Suppressor macrophage (primary cell): ENCODE measurements around the gene TP53TG3F.
"Not testable (repeated sequence)": the region's sequence is repeated elsewhere in the genome, so short reads cannot be mapped to it uniquely, and the experiment has no call there.

Source experiments
- DNase-seq, 4 experiments: peaks; one replicate each; pipeline ENCODE4 v3.0.0-alpha.2; 2020 to 2022
- total RNA-seq, 17 experiments: gene quantifications; one replicate each; lab custom pipeline; 2026; ENCODE audit warnings: mixed read lengths in 6 of 17, inconsistent platforms in 3 of 17; lab: John Stamatoyannopoulos, UW

Gene TP53TG3F, protein sequence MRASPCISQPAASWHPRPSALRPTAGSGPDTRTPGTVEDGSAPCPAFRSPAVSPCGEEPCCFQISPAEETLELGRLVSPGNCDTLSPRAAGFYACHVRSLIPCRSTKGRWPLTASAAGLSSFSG
- 0 reads per million in 17 experiments for total RNA-seq

DNA sequence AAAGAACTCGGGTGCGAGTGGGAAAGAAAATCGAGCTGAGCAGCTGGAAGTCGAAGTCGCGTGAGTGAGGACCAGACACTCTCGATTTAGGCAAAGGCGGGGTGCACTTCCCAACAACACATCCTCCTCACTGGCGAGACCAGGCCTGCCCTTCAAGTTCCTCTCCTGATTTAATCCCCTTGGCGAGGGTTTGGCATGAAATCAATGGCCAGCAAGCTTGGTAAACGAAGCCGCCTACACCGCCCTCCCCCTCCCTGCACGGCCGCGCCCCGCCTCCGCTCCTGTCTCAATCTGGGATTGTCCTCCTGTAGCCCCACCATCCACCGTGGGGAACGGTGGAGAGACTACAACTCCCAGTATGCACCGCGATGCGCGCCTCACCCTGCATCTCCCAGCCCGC is at the start of gene TP53TG3F:
Gene TP53TG3F, plus strand, starts transcription at position 301 of the 400 bp plus-strand sequence. Its CDS starts 68 bp downstream, at position 369.
- not testable (repeated sequence) for DNase-seq

DNA sequence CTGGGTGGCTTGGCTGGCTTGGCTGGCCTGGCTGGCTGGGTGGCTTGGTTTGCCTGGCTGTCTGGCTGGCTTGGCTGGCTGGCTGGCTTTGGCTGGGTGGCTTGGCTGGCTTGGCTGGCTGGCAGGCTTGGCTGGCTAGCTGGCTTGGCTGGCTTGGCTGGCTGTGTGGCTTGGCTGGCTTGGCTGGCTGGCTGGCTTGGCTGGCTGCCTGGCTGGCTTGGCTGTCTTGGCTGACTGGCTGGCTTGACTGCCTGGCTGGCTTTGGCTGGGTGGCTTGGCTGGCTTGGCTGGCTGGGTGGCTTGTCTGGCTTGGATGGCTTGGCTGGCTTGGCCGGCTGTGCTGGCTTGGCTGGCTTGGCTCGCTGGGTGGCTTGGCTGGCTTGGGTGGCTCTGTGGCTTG is 32.2 kb downstream of the TP53TG3F start:
- DNase-seq, result not testable (repeated sequence)

DNA sequence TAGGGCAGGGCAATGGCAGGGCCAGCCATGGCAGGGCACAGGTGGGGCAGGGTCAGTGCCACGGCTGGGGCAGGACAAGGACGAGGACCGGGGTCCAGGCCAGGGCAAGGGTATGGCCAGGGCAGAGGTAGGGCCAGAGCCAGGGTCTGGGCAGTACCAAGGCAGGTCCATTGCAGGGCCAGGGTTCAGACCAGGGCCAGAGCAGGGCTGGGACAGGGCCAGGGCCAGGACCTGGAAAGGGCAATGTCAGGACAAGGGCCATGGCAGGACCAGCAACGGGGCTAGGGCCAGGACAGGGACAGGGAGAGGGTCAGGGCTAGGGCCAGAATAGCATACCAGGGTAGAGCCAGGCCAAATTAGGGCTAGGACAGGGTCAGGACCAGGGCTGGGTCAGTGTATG is 47.8 kb downstream of the TP53TG3F start:
- not testable (repeated sequence) for DNase-seq

DNA sequence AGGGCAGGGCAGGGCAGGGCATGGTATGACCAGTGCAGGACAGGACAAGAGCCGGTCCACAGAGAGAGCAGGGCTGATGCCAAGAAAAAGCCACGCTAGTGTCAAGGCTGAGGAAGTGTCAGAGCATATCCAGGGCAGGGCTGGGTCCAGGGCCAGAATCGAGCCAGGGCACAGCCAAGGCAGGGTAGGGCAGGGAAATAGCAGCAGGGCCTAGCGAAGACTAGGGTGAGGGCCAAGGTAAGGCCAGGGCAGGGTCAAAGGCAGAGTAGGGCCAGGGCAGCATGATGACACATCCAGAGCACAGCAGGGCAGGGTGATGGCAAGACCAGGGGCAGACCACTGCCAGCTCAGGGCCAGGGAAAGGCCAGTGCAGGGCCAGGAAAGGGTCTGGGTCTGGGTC is 49.7 kb downstream of the TP53TG3F start:
- not testable (repeated sequence) for DNase-seq

DNA sequence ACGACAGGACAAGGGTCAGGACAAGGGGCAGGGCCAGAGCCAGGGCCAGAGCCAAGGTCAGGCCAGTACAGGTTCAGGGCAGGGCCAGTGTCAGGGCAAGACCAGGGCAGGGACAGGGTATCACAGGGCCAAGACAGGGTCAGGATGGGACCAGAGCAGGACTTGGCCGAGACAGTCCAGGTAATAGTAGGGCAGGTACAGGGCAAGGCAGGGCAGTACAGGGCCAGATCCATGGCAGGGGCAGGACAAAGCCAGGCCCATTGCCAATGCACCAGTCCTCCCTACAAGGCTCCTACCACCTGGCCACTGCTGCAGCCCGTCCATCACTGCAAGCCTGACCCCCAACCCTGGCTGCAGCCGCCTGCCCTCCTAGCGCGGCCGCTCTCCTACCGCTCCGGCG is 50.5 kb downstream of the TP53TG3F start:
- peak in 1 of 4 experiments; percentile 0 for DNase-seq
